ENCODE data around the gene ICA1L. TPM values are rescaled to one million over a fixed set of nuclear protein-coding genes. Genes with fewer than 3 reads are reported as not detected.
A peak's percentile ranks its signal among the peaks of the same experiment; 100 is the strongest.
"Not testable (repeated sequence)": the region's sequence is repeated elsewhere in the genome, so short reads cannot be mapped to it uniquely, and the experiment has no call there.

Gene ICA1L
- total and polyA plus RNA-seq, 10 donors = 0.67 to 6.7 (median 2.2) TPM

DNA sequence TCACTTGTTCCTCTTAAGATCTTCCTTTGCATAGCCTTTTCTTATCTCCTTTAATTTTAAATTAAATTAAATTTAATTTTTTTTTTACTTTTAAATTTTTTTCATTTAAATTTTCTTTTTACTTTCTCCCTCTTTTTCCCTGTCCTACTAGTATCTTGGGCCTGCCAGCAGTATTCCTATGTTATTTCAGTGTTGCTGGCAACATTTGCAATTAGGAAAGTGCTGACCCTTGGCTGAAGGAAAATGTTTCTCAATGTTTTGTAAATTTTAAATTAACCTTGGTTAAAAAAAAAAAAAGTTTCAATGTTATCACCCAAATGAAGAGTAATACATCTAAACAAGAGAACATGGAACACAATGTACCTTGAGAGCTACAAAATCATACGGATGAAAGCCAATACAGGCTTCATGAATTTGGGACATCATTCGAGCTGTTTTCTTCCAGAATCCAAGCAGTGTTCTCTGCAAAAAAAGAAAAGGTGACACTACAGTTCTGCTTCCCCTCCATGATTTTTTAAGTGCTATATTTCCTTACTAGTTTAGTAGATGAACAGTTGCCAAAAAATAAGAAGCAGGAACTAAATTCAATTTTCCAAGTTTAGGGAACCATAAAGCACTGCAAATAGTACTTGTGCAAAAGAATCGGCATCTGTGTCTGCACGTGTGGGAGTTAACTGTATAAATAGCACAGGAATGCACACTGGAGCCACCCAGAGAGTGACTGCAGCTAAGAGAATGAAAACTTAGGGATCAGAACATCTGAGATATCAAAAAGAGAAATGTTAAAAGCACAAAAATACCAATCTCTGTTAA lies 55.8 kb downstream of the ICA1L start:
- no peak for DNase-seq
- H3K27me3 ChIP-seq (replicated peaks in 1 of 7) = no peaks in the 10 kb centered on the region
- peaks cover 0 to 11% (median 4%) of the 10 kb centered on the region in 8 donors for H3K9me3 ChIP-seq
- no peaks in the 10 kb centered on the region for H3K36me3 ChIP-seq
- WGBS, 5 donors = 68 to 83% (median 75%) methylated on average over 4 of the region's 4 CpGs
- no peak for TF ChIP-seq POLR2AphosphoS5 (IDR thresholded peaks at IDR 0.05)
- TF ChIP-seq POLR2A (IDR thresholded peaks at IDR 0.05) = no peak
- TF ChIP-seq CTCF (IDR thresholded peaks at IDR 0.05 in 8 of 11, conservative IDR thresholded peaks at IDR 0.05 in 3 of 11) = no peak
- H3K27ac ChIP-seq = peak overlapping the region in 4 of 8 donors; percentile 19 to 44 (median 39)
- no peak overlapping the region for H3K4me3 ChIP-seq
- intact Hi-C loops (cut with DNase I; ENCODE audit: low total_unique reads) = no loop called here
- no peaks in the 10 kb centered on the region for H3K4me1 ChIP-seq

DNA sequence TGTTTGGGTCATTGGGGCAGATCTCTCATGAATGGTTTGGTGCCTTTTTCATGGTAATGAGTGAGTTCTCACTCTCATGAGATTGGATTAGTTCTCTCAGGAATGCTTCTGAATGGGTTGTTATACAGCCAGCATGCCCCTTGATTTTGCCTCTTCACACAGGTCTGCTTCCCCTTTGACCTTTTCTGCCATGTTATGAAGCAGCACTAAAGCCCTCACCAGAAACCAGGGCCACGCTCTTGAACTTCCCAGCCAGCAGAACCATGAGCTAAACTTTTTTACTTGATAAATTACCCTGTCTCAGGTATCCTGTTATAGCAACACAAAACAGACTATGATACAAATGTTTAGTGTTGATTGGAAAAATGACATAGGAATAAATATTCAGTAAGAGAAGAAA lies 57.3 kb downstream of the ICA1L start:
- TF ChIP-seq POLR2AphosphoS5 (IDR thresholded peaks at IDR 0.05) (no peak), CTCF (IDR thresholded peaks at IDR 0.05 in 8 of 11, conservative IDR thresholded peaks at IDR 0.05 in 3 of 11) (no peak), POLR2A (IDR thresholded peaks at IDR 0.05) (no peak)
- 90 to 100% (median 95%) methylated on average over 1 of the region's 1 CpG for WGBS, 5 donors

GRCh38 chr2:202813387-202813786 lies 58.2 kb downstream of the ICA1L start:
- peaks cover 0 to 23% (median 13%) of the 10 kb centered on the region in 8 donors for H3K9me3 ChIP-seq
- no peak overlapping the region for H3K27ac ChIP-seq
- no peaks in the 10 kb centered on the region for H3K36me3 ChIP-seq
- DNase-seq = no peak
- H3K4me1 ChIP-seq = no peaks in the 10 kb centered on the region
- no peak overlapping the region for H3K4me3 ChIP-seq
- WGBS, 5 donors = 90 to 97% (median 92%) methylated on average over 3 of the region's 3 CpGs
- TF ChIP-seq POLR2AphosphoS5 (IDR thresholded peaks at IDR 0.05) (no peak), POLR2A (IDR thresholded peaks at IDR 0.05) (no peak), CTCF (IDR thresholded peaks at IDR 0.05 in 8 of 11, conservative IDR thresholded peaks at IDR 0.05 in 3 of 11) (no peak)
- intact Hi-C loops (cut with DNase I; ENCODE audit: low total_unique reads) = no loop called here
- H3K27me3 ChIP-seq (replicated peaks in 1 of 7) = no peaks in the 10 kb centered on the region

More for the DNA sequence above, 57.3 kb downstream of the ICA1L start:
- Histone ChIP-seq H3K4me3 (no peak overlapping the region), H3K4me1 (no peaks in the 10 kb centered on the region), H3K36me3 (no peaks in the 10 kb centered on the region), H3K9me3 (peaks cover 0 to 23% (median 13%) of the 10 kb centered on the region in 8 donors), H3K27me3 (replicated peaks in 1 of 7) (no peaks in the 10 kb centered on the region), H3K27ac (no peak overlapping the region)
- intact Hi-C loops (cut with DNase I; ENCODE audit: low total_unique reads) = no loop called here
- DNase-seq = no peak

DNA sequence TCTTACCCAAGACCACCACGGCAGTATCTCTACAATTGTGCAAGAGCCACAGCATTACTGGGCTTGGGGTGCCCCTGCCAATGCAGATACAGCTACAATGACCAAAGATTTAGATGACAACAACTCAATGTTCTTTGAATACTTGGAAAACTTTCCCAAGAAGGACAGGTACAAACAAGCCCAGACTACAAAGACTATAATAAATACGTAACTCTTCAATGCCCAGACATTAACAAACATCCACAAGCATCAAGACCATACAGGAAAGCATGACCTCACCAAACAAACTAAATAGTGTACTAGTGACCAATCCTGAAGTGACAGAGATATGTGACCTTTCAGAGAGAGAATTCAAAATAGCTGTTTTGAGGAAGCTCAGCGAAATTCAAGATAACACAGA lies 62.8 kb downstream of the ICA1L start:
- H3K4me3 ChIP-seq = no peak overlapping the region
- H3K27ac ChIP-seq = no peak overlapping the region
- H3K9me3 ChIP-seq = peaks cover 0 to 18% (median 13%) of the 10 kb centered on the region in 8 donors
- TF ChIP-seq CTCF (IDR thresholded peaks at IDR 0.05 in 8 of 11, conservative IDR thresholded peaks at IDR 0.05 in 3 of 11) = no peak
- no peak for TF ChIP-seq POLR2A (IDR thresholded peaks at IDR 0.05)
- TF ChIP-seq POLR2AphosphoS5 (IDR thresholded peaks at IDR 0.05) = no peak
- no peaks in the 10 kb centered on the region for H3K4me1 ChIP-seq
- DNase-seq = no peak
- 71 to 98% (median 94%) methylated on average over 3 of the region's 3 CpGs for WGBS, 5 donors
- intact Hi-C loops (cut with DNase I; ENCODE audit: low total_unique reads) = no loop called here
- H3K36me3 ChIP-seq = peaks cover 0 to 10% (median 0%) of the 10 kb centered on the region in 6 donors
- no peaks in the 10 kb centered on the region for H3K27me3 ChIP-seq (replicated peaks in 1 of 7)

DNA sequence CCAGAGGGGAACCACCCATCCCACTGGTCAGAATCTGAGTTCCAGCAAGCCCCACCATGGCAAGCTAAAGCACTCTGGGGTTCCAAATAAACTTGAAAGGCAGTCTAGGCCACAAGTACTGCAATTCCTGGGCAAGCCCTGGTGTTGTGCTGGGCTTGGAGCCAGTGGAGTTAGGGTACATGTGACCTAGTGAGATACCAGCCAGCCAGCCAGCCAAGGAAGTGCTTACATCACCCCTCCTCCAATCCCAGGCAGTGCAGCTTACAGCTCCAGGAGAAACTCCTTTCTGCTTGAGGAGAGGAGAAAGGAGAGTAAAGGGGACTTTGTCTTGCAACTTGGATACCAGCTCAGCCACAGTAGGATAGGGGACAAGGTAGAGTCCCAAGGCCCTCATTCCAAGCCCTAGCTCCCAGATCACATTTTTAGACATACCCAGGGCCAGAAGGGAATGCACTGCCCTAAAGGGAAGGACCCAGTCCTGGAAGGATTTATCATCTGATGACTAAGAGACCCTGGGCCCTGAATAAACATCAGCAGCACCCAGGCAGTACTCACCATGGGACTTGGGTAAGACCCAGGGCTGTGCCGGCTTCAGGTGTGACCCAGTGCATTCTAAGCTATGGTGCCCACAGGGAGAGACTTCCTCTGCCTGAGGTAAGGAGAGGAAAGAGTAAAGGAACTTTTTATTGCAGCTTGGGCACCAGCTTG lies 64.0 kb downstream of the ICA1L start:
- H3K9me3 ChIP-seq = peaks cover 0 to 18% (median 13%) of the 10 kb centered on the region in 8 donors
- H3K36me3 ChIP-seq; DNase-seq; H3K27ac ChIP-seq; intact Hi-C loops (cut with DNase I; ENCODE audit: low total_unique reads); H3K4me3 ChIP-seq; H3K27me3 ChIP-seq (replicated peaks in 1 of 7); H3K4me1 ChIP-seq: not testable (repeated sequence)
- WGBS, 5 donors = 95 to 100% (median 100%) methylated on average over 1 of the region's 1 CpG

DNA sequence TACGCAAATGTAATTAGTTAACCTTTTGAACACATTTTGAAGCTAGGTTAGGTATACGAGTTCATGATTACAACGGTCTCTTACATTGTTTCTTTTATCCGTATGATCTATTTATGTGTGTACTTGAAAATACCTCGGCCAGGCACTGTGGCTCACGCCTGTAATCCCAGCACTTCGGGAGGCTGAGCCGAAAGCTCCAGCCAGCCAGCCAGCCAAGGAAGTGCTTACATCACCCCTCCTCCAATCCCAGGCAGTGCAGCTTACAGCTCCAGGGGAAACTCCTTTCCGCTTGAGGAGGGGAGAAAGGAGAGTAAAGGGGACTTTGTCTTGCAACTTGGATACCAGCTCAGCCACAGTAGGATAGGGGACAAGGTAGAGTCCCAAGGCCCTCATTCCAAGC lies 65.7 kb downstream of the ICA1L start:
- H3K27ac ChIP-seq; H3K27me3 ChIP-seq (replicated peaks in 1 of 7); DNase-seq; intact Hi-C loops (cut with DNase I; ENCODE audit: low total_unique reads); H3K4me3 ChIP-seq; H3K4me1 ChIP-seq: not testable (repeated sequence)
- peaks cover 0 to 15% (median 0%) of the 10 kb centered on the region in 6 donors for H3K36me3 ChIP-seq
- WGBS, 5 donors = 74 to 87% (median 82%) methylated on average over 9 of the region's 9 CpGs
- peaks cover 0 to 14% (median 11%) of the 10 kb centered on the region in 8 donors for H3K9me3 ChIP-seq

Data from spleen (tissue), 11 donors.